Activated B cell treated with CpG ODN at 0.5 μM for 24 hours (primary cell): Measurements from ENCODE around the gene PTPRJ. TPM values are rescaled to one million over a fixed set of nuclear protein-coding genes. Genes with fewer than 3 reads are reported as not detected.

ENCODE experiments used
- ATAC-seq: fragments of 200-7000 bp; cut with Tn5 transposase; one replicate; pipeline ENCODE4 v1.10.0; 2021; ENCODE audit warnings: low read depth, mild to moderate bottlenecking, moderate library complexity
- CTCF ChIA-PET: fragments of 350-600 bp; sonication (Branson Sonifier 250); formaldehyde crosslinking; loops from one replicate; lab custom pipeline; 2021; ENCODE audit warnings: antibody characterized with exemption; lab: Charles Lee
- POLR2A ChIA-PET: fragments of 350-600 bp; sonication (Branson Sonifier 250); formaldehyde crosslinking; loops from one replicate; lab custom pipeline; 2021; ENCODE audit warnings: antibody characterized with exemption; lab: Charles Lee
- DNase-seq: peaks from one replicate; pipeline ENCODE4 v3.0.0; 2022
- H3K27ac Mint-ChIP-seq: one replicate; pipeline ENCODE4 v1.8.0; 2020; ENCODE audit warnings: mixed read lengths
- H3K27me3 Mint-ChIP-seq: one replicate; pipeline ENCODE4 v1.8.0; 2021; ENCODE audit warnings: mixed read lengths
- H3K36me3 Mint-ChIP-seq: one replicate; pipeline ENCODE4 v1.8.0; 2021; ENCODE audit warnings: low read depth, mixed read lengths
- H3K4me1 Mint-ChIP-seq: one replicate; pipeline ENCODE4 v1.8.0; 2021; ENCODE audit warnings: mixed read lengths
- H3K4me3 Mint-ChIP-seq: one replicate; pipeline ENCODE4 v1.8.0; 2020; ENCODE audit warnings: mild to moderate bottlenecking, mixed read lengths
- H3K9me3 Mint-ChIP-seq: one replicate; pipeline ENCODE4 v1.8.0; 2020; ENCODE audit warnings: mixed read lengths
- CTCF ChIP-seq: fragments of 200-600 bp; IDR thresholded peaks from one replicate; pipeline ENCODE4 v1.8.0; 2022; ENCODE audit warnings: antibody characterized with exemption, mild to moderate bottlenecking
- intact Hi-C: fragments of 100-400 bp; cut with micrococcal nuclease; formaldehyde crosslinking; loops from one replicate; pipeline ENCODE4 v1.15.1; 2024
- total RNA-seq: library from RNA; stranded (reverse); gene quantifications from 2 replicates; pipeline ENCODE4 v1.2.3, GENCODE V29; 2022

Gene PTPRJ
- total RNA-seq, 1 donor from 2014 or later: 19.2 TPM

GRCh38 chr11:47989779-47990178 lies 9.4 kb downstream of the PTPRJ start:
- no peaks in the 10 kb centered on the region for H3K9me3 Mint-ChIP-seq
- ChIA-PET POLR2A (interaction anchor here (0.5 to 1.1 kb wide), 5 partner anchors 8 to 164 kb away, joined by 3 to 4 read pairs (median 3); partner anchors contain the start of gene PTPRJ), CTCF (no interaction called here)
- peaks cover 53% of the 10 kb centered on the region for H3K4me1 Mint-ChIP-seq
- no peak for DNase-seq
- H3K36me3 Mint-ChIP-seq: peaks cover 3% of the 10 kb centered on the region
- no peak overlapping the region for H3K27ac Mint-ChIP-seq
- no peaks in the 10 kb centered on the region for H3K27me3 Mint-ChIP-seq
- intact Hi-C loops: no loop called here
- no peak overlapping the region for H3K4me3 Mint-ChIP-seq
- no peak for ATAC-seq
- TF ChIP-seq CTCF: no peak

GRCh38 chr11:47991266-47991830 lies 11.0 kb downstream of the PTPRJ start:
- Mint-ChIP-seq H3K9me3 (no peaks in the 10 kb centered on the region), H3K4me1 (peaks cover 62% of the 10 kb centered on the region), H3K36me3 (no peaks in the 10 kb centered on the region), H3K4me3 (peak overlapping the region; percentile 49), H3K27me3 (no peaks in the 10 kb centered on the region), H3K27ac (peak overlapping the region; percentile 72)
- no peak for TF ChIP-seq CTCF
- POLR2A ChIA-PET: no interaction called here
- ATAC-seq (peak; percentile 28), DNase-seq (no peak)
- CTCF ChIA-PET: no interaction called here
- intact Hi-C loops: loop anchor here (1.0 kb wide), 1 partner anchor 11 kb away; the partner anchor contains the start of gene PTPRJ

GRCh38 chr11:47991894-47992293 lies 11.5 kb downstream of the PTPRJ start:
- Mint-ChIP-seq H3K4me3 (no peak overlapping the region), H3K36me3 (no peaks in the 10 kb centered on the region), H3K9me3 (no peaks in the 10 kb centered on the region), H3K27me3 (no peaks in the 10 kb centered on the region), H3K27ac (peak overlapping the region; percentile 72), H3K4me1 (peaks cover 62% of the 10 kb centered on the region)
- CTCF ChIA-PET: no interaction called here
- intact Hi-C loops: loop anchor here (1.0 kb wide), 1 partner anchor 12 kb away; the partner anchor contains the start of gene PTPRJ
- DNase-seq (no peak), ATAC-seq (no peak)
- TF ChIP-seq CTCF: no peak
- POLR2A ChIA-PET: no interaction called here

GRCh38 chr11:47992959-47993820 lies 12.8 kb downstream of the PTPRJ start:
- Mint-ChIP-seq H3K27ac (no peak overlapping the region), H3K4me3 (no peak overlapping the region), H3K27me3 (no peaks in the 10 kb centered on the region), H3K36me3 (no peaks in the 10 kb centered on the region), H3K4me1 (peaks cover 60% of the 10 kb centered on the region), H3K9me3 (no peaks in the 10 kb centered on the region)
- ATAC-seq (peak; percentile 32), DNase-seq (no peak)
- ChIA-PET POLR2A (interaction anchor here (0.5 to 1.3 kb wide), 4 partner anchors 11 to 140 kb away, joined by 3 to 7 read pairs (median 4); no protein-coding TSS in a partner anchor), CTCF (interaction anchor here (0.6 kb wide), 1 partner anchor 60 kb away, joined by 3 read pairs; no protein-coding TSS in a partner anchor)
- TF ChIP-seq CTCF: no peak
- intact Hi-C loops: no loop called here

- no peak for DNase-seq
- Mint-ChIP-seq H3K27me3 (no peaks in the 10 kb centered on the region), H3K4me3 (no peak overlapping the region), H3K4me1 (peaks cover 65% of the 10 kb centered on the region), H3K36me3 (no peaks in the 10 kb centered on the region), H3K27ac (no peak overlapping the region), H3K9me3 (no peaks in the 10 kb centered on the region)
- no peak for ATAC-seq
- ChIA-PET CTCF (no interaction called here), POLR2A (interaction anchor here (0.6 to 0.8 kb wide), 2 partner anchors 54 to 786 kb away, joined by 3 to 7 read pairs; no protein-coding TSS in a partner anchor)
- no peak for TF ChIP-seq CTCF
- intact Hi-C loops: no loop called here
These were observed 14.1 kb downstream of the PTPRJ start for GRCh38 chr11:47994417-47994816.
